Activated T-helper 1 cell treated with anti-CD3 and anti-CD28 coated beads, Interleukin-12 subunit alpha, Interleukin-12 subunit beta, Interleukin-2, Interleukin-4 antibody, amounts not matched to agents 30 ng/mL and 10 ng/mL and 1 ng/mL, durations not matched to agents 14 hours and 24 hours and 36 hours (primary cell): ENCODE results near the gene UBE2D4. TPM values are rescaled to one million over a fixed set of nuclear protein-coding genes. Genes with fewer than 3 reads are reported as not detected.
"Not testable (repeated sequence)": the region's sequence is repeated elsewhere in the genome, so short reads cannot be mapped to it uniquely, and the experiment has no call there.

Source experiments
- DNase-seq: peaks from one replicate; pipeline ENCODE4 v3.0.0; 2021; ENCODE audit warnings: low spot score
- H3K27ac Mint-ChIP-seq: one replicate; pipeline ENCODE4 v1.8.0; 2021; ENCODE audit warnings: mild to moderate bottlenecking, mixed read lengths
- H3K27me3 Mint-ChIP-seq: one replicate; pipeline ENCODE4 v1.8.0; 2022; ENCODE audit warnings: mild to moderate bottlenecking, moderate library complexity, mixed read lengths; ENCODE audit not compliant: insufficient read depth
- H3K36me3 Mint-ChIP-seq: one replicate; pipeline ENCODE4 v1.8.0; 2021; ENCODE audit warnings: low read depth, mixed read lengths
- H3K4me1 Mint-ChIP-seq: one replicate; pipeline ENCODE4 v1.8.0; 2021; ENCODE audit warnings: low read depth, mixed read lengths
- H3K4me3 Mint-ChIP-seq: one replicate; pipeline ENCODE4 v1.8.0; 2021; ENCODE audit warnings: mild to moderate bottlenecking, moderate library complexity, mixed read lengths
- H3K9me3 Mint-ChIP-seq: one replicate; pipeline ENCODE4 v1.8.0; 2021; ENCODE audit warnings: mixed read lengths
- intact Hi-C: fragments of 100-400 bp; cut with micrococcal nuclease; formaldehyde crosslinking; loops from one replicate; pipeline ENCODE4 v1.15.1; 2024
- total RNA-seq: library from RNA; stranded (reverse); gene quantifications from 2 replicates; pipeline ENCODE4 v1.2.3, GENCODE V29; 2022

UBE2D4 gene
- total RNA-seq, 1 donor from 2014 or later, result 15.3 TPM

GRCh38 chr7:43895847-43896415 is 30.3 kb upstream of the UBE2D4 start:
- no peaks in the 10 kb centered on the region for H3K9me3 Mint-ChIP-seq
- no peak overlapping the region for H3K27ac Mint-ChIP-seq
- intact Hi-C loops, result no loop called here
- H3K27me3 Mint-ChIP-seq, result no peaks in the 10 kb centered on the region
- DNase-seq, result no peak
- H3K4me3 Mint-ChIP-seq, result no peak overlapping the region
- H3K36me3 Mint-ChIP-seq, result peaks cover 14% of the 10 kb centered on the region
- H3K4me1 Mint-ChIP-seq, result peaks cover 9% of the 10 kb centered on the region

GRCh38 chr7:43898571-43898970 is 27.7 kb upstream of the UBE2D4 start:
- DNase-seq, H3K27me3 Mint-ChIP-seq, H3K27ac Mint-ChIP-seq, H3K4me3 Mint-ChIP-seq, H3K9me3 Mint-ChIP-seq, H3K4me1 Mint-ChIP-seq, intact Hi-C loops: not testable (repeated sequence)
- H3K36me3 Mint-ChIP-seq, result peaks cover 12% of the 10 kb centered on the region

GRCh38 chr7:43902542-43903054 is 23.6 kb upstream of the UBE2D4 start:
- H3K4me3 Mint-ChIP-seq, result no peak overlapping the region

GRCh38 chr7:43904533-43905208 is 21.6 kb upstream of the UBE2D4 start:
- intact Hi-C loops, result loop anchor here (10.0 kb wide), 1 partner anchor 590 kb away; the partner anchor contains the start of gene NUDCD3
- H3K4me3 Mint-ChIP-seq, result peak overlapping the region; percentile 95
- peaks cover 30% of the 10 kb centered on the region for H3K4me1 Mint-ChIP-seq
- no peaks in the 10 kb centered on the region for H3K27me3 Mint-ChIP-seq
- H3K9me3 Mint-ChIP-seq, result no peaks in the 10 kb centered on the region
- H3K27ac Mint-ChIP-seq, result no peak overlapping the region
- DNase-seq, result no peak
- peaks cover 3% of the 10 kb centered on the region for H3K36me3 Mint-ChIP-seq

More at GRCh38 chr7:43902542-43903054, 23.6 kb upstream of the UBE2D4 start:
- no peak overlapping the region for H3K27ac Mint-ChIP-seq
- DNase-seq, result no peak
- intact Hi-C loops, result loop anchor here (10.0 kb wide), 1 partner anchor 592 kb away; the partner anchor contains the start of gene NUDCD3
- H3K36me3 Mint-ChIP-seq, result no peaks in the 10 kb centered on the region
- no peaks in the 10 kb centered on the region for H3K9me3 Mint-ChIP-seq
- peaks cover 30% of the 10 kb centered on the region for H3K4me1 Mint-ChIP-seq
- H3K27me3 Mint-ChIP-seq, result no peaks in the 10 kb centered on the region

- Mint-ChIP-seq H3K36me3 (peaks cover 3% of the 10 kb centered on the region), H3K9me3 (no peaks in the 10 kb centered on the region)
- intact Hi-C loops, result loop anchor here (10.0 kb wide), 1 partner anchor 589 kb away; the partner anchor contains the start of gene NUDCD3
Measured at GRCh38 chr7:43905209-43905946, 20.9 kb upstream of the UBE2D4 start.

GRCh38 chr7:43905956-43906330 is 20.3 kb upstream of the UBE2D4 start:
- DNase-seq, result peak; percentile 3
- Mint-ChIP-seq H3K9me3 (no peaks in the 10 kb centered on the region), H3K4me1 (peaks cover 30% of the 10 kb centered on the region), H3K27me3 (peaks cover 2% of the 10 kb centered on the region), H3K36me3 (peaks cover 3% of the 10 kb centered on the region), H3K27ac (peak overlapping the region; percentile 97), H3K4me3 (peak overlapping the region; percentile 95)
- intact Hi-C loops, result loop anchor here (1.0 to 10.0 kb wide), 3 partner anchors 20 to 589 kb away; partner anchors contain the start of genes MRPS24, NUDCD3 and UBE2D4

More at GRCh38 chr7:43905209-43905946, 20.9 kb upstream of the UBE2D4 start:
- DNase-seq, result no peak
- no peaks in the 10 kb centered on the region for H3K27me3 Mint-ChIP-seq
- peak overlapping the region; percentile 95 for H3K4me3 Mint-ChIP-seq
- peaks cover 30% of the 10 kb centered on the region for H3K4me1 Mint-ChIP-seq
- peak overlapping the region; percentile 97 for H3K27ac Mint-ChIP-seq

- peaks cover 28% of the 10 kb centered on the region for H3K4me1 Mint-ChIP-seq
Measured at GRCh38 chr7:43906331-43907010, 19.8 kb upstream of the UBE2D4 start, which contains the start of gene URGCP. Gene URGCP, minus strand, starts transcription at chr7:43906596. Its CDS starts 21 bp downstream, at chr7:43906575.

GRCh38 chr7:43914795-43915194 is 11.4 kb upstream of the UBE2D4 start:
- H3K4me1 Mint-ChIP-seq, result no peaks in the 10 kb centered on the region
- intact Hi-C loops, result no loop called here
- peaks cover 2% of the 10 kb centered on the region for H3K27me3 Mint-ChIP-seq
- H3K4me3 Mint-ChIP-seq, result no peak overlapping the region
- no peaks in the 10 kb centered on the region for H3K9me3 Mint-ChIP-seq
- peaks cover 2% of the 10 kb centered on the region for H3K36me3 Mint-ChIP-seq
- DNase-seq, result no peak
- no peak overlapping the region for H3K27ac Mint-ChIP-seq

More at GRCh38 chr7:43906331-43907010, 19.8 kb upstream of the UBE2D4 start, which contains the start of gene URGCP:
- peak; percentile 46 for DNase-seq
- H3K36me3 Mint-ChIP-seq, result peaks cover 3% of the 10 kb centered on the region
- H3K27ac Mint-ChIP-seq, result peak within 1 kb of the TSS; percentile 97
- H3K27me3 Mint-ChIP-seq, result peaks cover 2% of the 10 kb centered on the region
- no peaks in the 10 kb centered on the region for H3K9me3 Mint-ChIP-seq
- intact Hi-C loops, result loop anchor here (1.0 to 10.0 kb wide), 3 partner anchors 20 to 588 kb away; partner anchors contain the start of genes MRPS24, NUDCD3 and UBE2D4
- peak within 1 kb of the TSS; percentile 95 for H3K4me3 Mint-ChIP-seq

GRCh38 chr7:43915907-43916306 is 10.3 kb upstream of the UBE2D4 start:
- Mint-ChIP-seq H3K27me3 (no peaks in the 10 kb centered on the region), H3K27ac (no peak overlapping the region), H3K9me3 (no peaks in the 10 kb centered on the region), H3K4me3 (no peak overlapping the region), H3K36me3 (peaks cover 4% of the 10 kb centered on the region), H3K4me1 (no peaks in the 10 kb centered on the region)
- DNase-seq, result no peak
- intact Hi-C loops, result no loop called here

- Mint-ChIP-seq H3K4me3 (no peak overlapping the region), H3K4me1 (peaks cover 10% of the 10 kb centered on the region), H3K27ac (no peak overlapping the region), H3K27me3 (peaks cover 2% of the 10 kb centered on the region), H3K9me3 (no peaks in the 10 kb centered on the region), H3K36me3 (peaks cover 10% of the 10 kb centered on the region)
- no peak for DNase-seq
- intact Hi-C loops, result loop anchor here (10.0 kb wide), 3 partner anchors 197 to 987 kb away; partner anchors contain the start of genes COA1, MRPL32 and PSMA2
Measured at GRCh38 chr7:43921423-43921822, 4.8 kb upstream of the UBE2D4 start.

GRCh38 chr7:43922726-43923125 is 3.5 kb upstream of the UBE2D4 start:
- Mint-ChIP-seq H3K27me3 (peaks cover 2% of the 10 kb centered on the region), H3K9me3 (no peaks in the 10 kb centered on the region), H3K4me3 (no peak overlapping the region), H3K27ac (no peak overlapping the region), H3K4me1 (peaks cover 20% of the 10 kb centered on the region), H3K36me3 (peaks cover 10% of the 10 kb centered on the region)
- DNase-seq, result no peak
- intact Hi-C loops, result loop anchor here (10.0 kb wide), 3 partner anchors 198 to 988 kb away; partner anchors contain the start of genes COA1, MRPL32 and PSMA2

- no peak for DNase-seq
- intact Hi-C loops, result loop anchor here (1.0 to 10.0 kb wide), 10 partner anchors 20 to 992 kb away; partner anchors contain the start of genes COA1, MRPL32, MRPS24 and POLD2
- peaks cover 2% of the 10 kb centered on the region for H3K27me3 Mint-ChIP-seq
- H3K36me3 Mint-ChIP-seq, result peaks cover 10% of the 10 kb centered on the region
- H3K4me1 Mint-ChIP-seq, result peaks cover 30% of the 10 kb centered on the region
- peak overlapping the region; percentile 95 for H3K4me3 Mint-ChIP-seq
- H3K27ac Mint-ChIP-seq, result peak overlapping the region; percentile 97
- no peaks in the 10 kb centered on the region for H3K9me3 Mint-ChIP-seq
Measured at GRCh38 chr7:43926798-43927123, 525 bp downstream of the UBE2D4 start.
